ENCODE results near the gene TACC2.

Gene TACC2

DNA sequence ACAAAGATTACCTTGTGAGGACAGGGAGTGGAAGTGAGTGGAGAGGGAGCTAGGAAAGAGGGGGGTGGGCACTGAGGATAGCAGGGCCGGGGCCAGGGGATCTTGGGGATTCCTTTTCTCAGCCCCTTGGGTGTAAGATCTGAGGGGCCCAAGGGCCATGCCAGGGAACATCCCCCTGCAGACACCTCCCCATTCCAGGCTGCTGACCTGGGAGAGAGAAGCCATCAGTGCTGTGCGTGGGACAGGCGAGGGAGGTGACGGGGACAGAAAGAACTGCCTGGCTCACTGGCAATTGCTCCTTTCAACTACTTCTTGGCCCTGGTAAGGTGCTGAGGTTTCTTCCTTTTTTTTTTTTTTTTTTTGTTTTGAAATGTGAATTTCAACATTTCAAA lies 270.1 kb downstream of the TACC2 start:
- H3K9ac ChIP-seq (ENCODE audit: low read depth, low read length): no peak overlapping the region
- H3K27me3 ChIP-seq (ENCODE audit: insufficient read depth, low read length): no peaks in the 10 kb centered on the region
- peaks cover 42% of the 10 kb centered on the region; the same call in 1 of the 2 replicates for H3K36me3 ChIP-seq (ENCODE audit: insufficient read depth, low read depth, low read length)
- H3K4me3 ChIP-seq (ENCODE audit: low read length): no peak overlapping the region
- peaks cover 17% of the 10 kb centered on the region for H3K9me3 ChIP-seq (ENCODE audit: insufficient read depth, low read depth, low read length)
- H3K27ac ChIP-seq (ENCODE audit: low read length): no peak overlapping the region
- H3K4me1 ChIP-seq (ENCODE audit: insufficient read depth, low read length): peaks cover 11% of the 10 kb centered on the region; the same call in 1 of the 2 replicates

DNA sequence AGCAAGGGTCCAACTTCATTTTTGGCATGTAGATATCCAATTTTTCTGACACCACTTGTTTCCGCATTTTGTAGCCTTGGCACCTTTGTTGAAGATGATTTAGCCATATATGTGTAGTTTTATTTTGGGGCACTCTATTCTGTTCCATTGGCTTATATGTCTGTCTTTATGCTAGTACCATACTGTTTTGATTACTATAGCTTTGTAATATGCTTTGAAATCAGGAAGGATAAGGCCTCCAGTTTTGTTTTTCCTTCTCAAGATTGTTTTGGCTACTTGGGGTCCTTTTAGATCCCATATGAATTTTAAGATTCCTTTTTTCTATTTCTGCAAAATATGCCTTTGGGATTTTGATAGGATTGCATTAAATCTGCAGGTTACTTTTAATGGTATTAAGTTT lies 272.6 kb downstream of the TACC2 start:
- Histone ChIP-seq H3K36me3 (ENCODE audit: insufficient read depth, low read depth, low read length) (peaks cover 24% of the 10 kb centered on the region; the same call in 1 of the 2 replicates), H3K9ac (ENCODE audit: low read depth, low read length) (no peak overlapping the region), H3K4me1 (ENCODE audit: insufficient read depth, low read length) (peaks cover 11% of the 10 kb centered on the region; the same call in 1 of the 2 replicates), H3K27ac (ENCODE audit: low read length) (no peak overlapping the region), H3K4me3 (ENCODE audit: low read length) (no peak overlapping the region), H3K9me3 (ENCODE audit: insufficient read depth, low read depth, low read length) (peaks cover 17% of the 10 kb centered on the region), H3K27me3 (ENCODE audit: insufficient read depth, low read length) (no peaks in the 10 kb centered on the region)

DNA sequence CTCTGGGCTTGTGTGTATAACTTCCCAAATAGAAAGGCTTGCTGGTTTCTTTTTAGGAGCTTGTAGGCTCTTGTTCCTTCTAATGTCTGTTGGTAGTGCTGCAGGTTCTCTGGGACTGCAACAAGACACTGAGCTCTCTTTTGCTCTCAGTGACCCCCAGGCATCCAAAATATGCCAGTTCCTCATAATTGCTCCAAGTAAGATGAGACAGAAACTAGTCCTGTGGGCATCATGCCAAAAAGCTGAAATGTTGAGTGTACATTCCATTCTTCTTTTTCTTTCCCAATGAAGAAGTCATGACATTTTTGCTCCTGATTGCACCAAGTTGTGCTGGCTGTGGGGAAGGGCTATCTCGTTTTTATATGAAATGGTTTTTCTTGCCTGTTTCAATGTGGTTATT lies 275.0 kb downstream of the TACC2 start:
- H3K27me3 ChIP-seq (ENCODE audit: insufficient read depth, low read length): no peaks in the 10 kb centered on the region
- peaks cover 2% of the 10 kb centered on the region; the same call in 1 of the 2 replicates for H3K4me1 ChIP-seq (ENCODE audit: insufficient read depth, low read length)
- peaks cover 17% of the 10 kb centered on the region for H3K9me3 ChIP-seq (ENCODE audit: insufficient read depth, low read depth, low read length)
- H3K27ac ChIP-seq (ENCODE audit: low read length): no peak overlapping the region
- H3K4me3 ChIP-seq (ENCODE audit: low read length): no peak overlapping the region
- peaks cover 17% of the 10 kb centered on the region; the same call in 1 of the 2 replicates for H3K36me3 ChIP-seq (ENCODE audit: insufficient read depth, low read depth, low read length)
- no peak overlapping the region for H3K9ac ChIP-seq (ENCODE audit: low read depth, low read length)

DNA sequence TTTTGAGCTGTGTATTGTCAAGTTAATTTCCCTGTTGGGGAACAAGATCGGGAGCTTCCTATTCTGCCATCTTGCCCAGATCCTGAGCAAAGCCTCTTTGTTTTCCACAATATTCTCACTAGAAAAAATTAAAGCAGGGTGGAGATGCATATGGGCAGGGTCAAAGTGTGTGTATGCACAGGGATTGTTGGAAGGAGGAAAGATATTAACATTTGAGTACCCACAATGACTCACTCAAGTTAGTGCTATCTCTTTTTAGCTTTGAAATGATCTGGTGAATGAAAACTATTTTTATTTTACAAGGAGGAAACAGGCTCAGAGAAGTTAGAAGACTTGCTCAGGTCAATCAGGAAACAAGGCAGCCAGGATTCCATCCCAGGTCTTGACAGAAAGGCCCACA lies 275.5 kb downstream of the TACC2 start:
- Histone ChIP-seq H3K4me3 (ENCODE audit: low read length) (no peak overlapping the region), H3K4me1 (ENCODE audit: insufficient read depth, low read length) (no peaks in the 10 kb centered on the region), H3K9ac (ENCODE audit: low read depth, low read length) (no peak overlapping the region), H3K27me3 (ENCODE audit: insufficient read depth, low read length) (no peaks in the 10 kb centered on the region), H3K9me3 (ENCODE audit: insufficient read depth, low read depth, low read length) (peaks cover 17% of the 10 kb centered on the region), H3K27ac (ENCODE audit: low read length) (no peak overlapping the region), H3K36me3 (ENCODE audit: insufficient read depth, low read depth, low read length) (peaks cover 17% of the 10 kb centered on the region; the same call in 1 of the 2 replicates)

DNA sequence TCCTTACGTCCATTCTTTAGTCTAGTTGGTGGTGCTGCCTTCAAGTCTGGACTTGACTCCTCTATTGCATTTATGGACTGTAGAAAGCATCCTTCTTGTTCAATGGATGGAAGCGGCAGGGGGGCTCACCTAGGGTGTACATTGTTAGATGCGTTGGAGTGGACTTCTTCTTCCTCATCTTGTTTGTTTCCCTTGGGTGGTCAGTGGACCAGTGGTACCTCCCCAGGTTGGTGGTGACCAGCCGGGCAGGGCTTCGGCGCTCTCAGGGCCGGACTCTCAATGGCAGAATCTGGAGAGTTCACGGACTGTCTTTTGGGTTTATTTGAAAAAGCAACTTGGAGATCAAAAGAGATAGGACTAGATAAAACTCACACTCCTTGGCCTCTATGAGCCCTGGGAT lies 276.0 kb downstream of the TACC2 start:
- no peak overlapping the region for H3K9ac ChIP-seq (ENCODE audit: low read depth, low read length)
- peaks cover 13% of the 10 kb centered on the region; the same call in 1 of the 2 replicates for H3K36me3 ChIP-seq (ENCODE audit: insufficient read depth, low read depth, low read length)
- H3K27ac ChIP-seq (ENCODE audit: low read length): no peak overlapping the region
- H3K4me1 ChIP-seq (ENCODE audit: insufficient read depth, low read length): no peaks in the 10 kb centered on the region
- no peak overlapping the region for H3K4me3 ChIP-seq (ENCODE audit: low read length)
- H3K27me3 ChIP-seq (ENCODE audit: insufficient read depth, low read length): no peaks in the 10 kb centered on the region
- H3K9me3 ChIP-seq (ENCODE audit: insufficient read depth, low read depth, low read length): peaks cover 17% of the 10 kb centered on the region

DNA sequence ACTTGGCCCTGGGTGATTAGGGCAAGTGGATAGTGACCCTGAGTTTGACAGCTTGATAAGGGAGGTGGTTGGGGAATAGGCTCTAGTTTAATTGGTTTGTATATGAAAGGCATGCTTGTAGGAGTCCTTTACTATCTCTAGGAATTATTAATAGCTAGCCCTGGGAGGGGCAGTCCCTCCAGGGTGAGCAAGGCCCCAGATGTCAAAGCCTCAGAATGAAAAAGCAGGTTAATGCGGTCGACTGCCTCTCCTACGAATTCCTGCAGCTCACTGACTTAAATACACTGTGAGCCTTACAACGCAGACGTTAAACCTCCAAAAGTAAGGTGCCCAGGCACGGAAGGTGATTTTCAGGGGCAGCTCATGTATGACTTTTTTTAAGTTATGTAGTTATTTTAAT lies 276.9 kb downstream of the TACC2 start:
- Histone ChIP-seq H3K9ac (ENCODE audit: low read depth, low read length) (no peak overlapping the region), H3K27ac (ENCODE audit: low read length) (no peak overlapping the region), H3K4me1 (ENCODE audit: insufficient read depth, low read length) (no peaks in the 10 kb centered on the region), H3K4me3 (ENCODE audit: low read length) (no peak overlapping the region), H3K36me3 (ENCODE audit: insufficient read depth, low read depth, low read length) (peaks cover 9% of the 10 kb centered on the region; the same call in 1 of the 2 replicates), H3K27me3 (ENCODE audit: insufficient read depth, low read length) (no peaks in the 10 kb centered on the region), H3K9me3 (ENCODE audit: insufficient read depth, low read depth, low read length) (peaks cover 17% of the 10 kb centered on the region)

DNA sequence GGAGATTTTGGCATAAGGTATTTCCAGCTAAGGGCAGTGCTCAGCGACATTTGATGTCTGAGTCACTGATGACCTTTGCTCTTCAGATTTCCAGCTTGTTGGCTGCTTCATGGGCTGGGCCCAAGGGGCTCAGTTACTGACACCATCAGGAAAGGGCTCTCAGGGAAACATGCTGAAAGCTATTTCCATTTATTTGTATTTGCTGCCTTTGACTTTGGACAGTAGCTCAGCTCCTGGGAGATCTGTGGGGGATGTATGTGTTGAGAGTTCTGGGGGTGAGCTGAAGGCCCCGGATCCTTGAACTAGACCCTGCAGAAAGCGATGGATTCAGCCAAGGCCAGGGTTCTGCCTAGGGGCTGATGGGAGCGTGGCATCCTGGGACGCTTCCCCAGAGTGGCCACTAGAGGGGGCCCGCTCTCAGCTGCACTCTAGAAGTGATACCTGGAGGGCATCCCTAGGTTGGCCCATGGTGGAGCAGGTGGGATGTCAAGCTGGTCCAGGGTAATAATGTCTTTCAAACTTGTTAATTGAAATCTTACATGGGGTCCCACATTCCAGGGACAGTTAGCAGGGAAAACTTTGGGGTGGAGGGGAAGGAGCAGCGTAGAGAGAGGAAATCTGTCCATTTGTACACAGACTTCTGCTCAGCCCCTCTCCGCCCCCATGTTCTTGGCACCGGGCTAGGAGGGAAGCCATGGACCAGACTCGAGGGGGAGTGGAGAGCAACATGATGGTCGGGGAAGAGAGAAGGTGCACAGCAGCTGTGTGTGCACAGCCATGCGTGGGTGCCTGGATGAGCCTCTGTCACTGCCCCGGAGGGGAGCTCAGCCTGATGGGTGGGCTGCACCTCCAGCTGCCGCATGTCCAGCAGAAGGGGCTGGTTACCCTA lies 279.1 kb downstream of the TACC2 start:
- Histone ChIP-seq H3K9ac (ENCODE audit: low read depth, low read length) (no peak overlapping the region), H3K9me3 (ENCODE audit: insufficient read depth, low read depth, low read length) (0 out of 2 replicates have a peak, but pooled peaks cover 2% of the 10 kb centered on the region), H3K27ac (ENCODE audit: low read length) (no peak overlapping the region), H3K4me3 (ENCODE audit: low read length) (no peak overlapping the region), H3K4me1 (ENCODE audit: insufficient read depth, low read length) (no peaks in the 10 kb centered on the region), H3K36me3 (ENCODE audit: insufficient read depth, low read depth, low read length) (peaks cover 4% of the 10 kb centered on the region; the same call in 1 of the 2 replicates), H3K27me3 (ENCODE audit: insufficient read depth, low read length) (no peaks in the 10 kb centered on the region)

DNA sequence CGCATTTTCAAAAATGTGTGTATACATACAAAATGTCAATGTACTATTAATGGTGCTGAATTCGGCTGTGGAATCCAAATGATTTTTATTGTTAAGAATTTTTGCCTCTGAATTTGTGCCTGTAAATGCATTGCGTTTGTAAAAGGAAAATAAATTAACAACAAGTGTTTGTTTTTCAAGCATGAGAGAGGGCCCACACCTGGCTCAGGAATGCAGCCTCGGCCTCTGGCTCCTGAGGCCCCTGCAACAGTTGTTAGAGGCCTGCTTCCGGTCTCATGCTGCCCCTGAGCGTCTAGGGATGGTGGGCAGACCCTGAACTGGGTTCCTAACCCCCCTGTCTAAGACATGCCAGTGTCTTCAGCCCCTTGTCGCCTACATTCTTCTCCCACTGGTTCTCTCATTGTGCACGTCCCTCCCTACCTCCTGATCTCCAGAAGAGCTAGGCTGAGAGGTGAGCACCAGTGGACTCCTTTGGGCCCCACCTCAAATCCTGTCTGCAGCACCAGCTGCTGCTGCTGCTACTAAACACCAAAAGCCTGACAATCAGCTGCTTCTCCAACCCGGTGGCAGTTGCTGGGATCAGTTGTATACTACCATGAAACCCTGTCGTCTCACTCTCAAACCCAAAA lies 280.2 kb downstream of the TACC2 start:
- no peaks in the 10 kb centered on the region for H3K4me1 ChIP-seq (ENCODE audit: insufficient read depth, low read length)
- no peaks in the 10 kb centered on the region for H3K27me3 ChIP-seq (ENCODE audit: insufficient read depth, low read length)
- H3K4me3 ChIP-seq (ENCODE audit: low read length): no peak overlapping the region
- H3K9me3 ChIP-seq (ENCODE audit: insufficient read depth, low read depth, low read length): no peaks in the 10 kb centered on the region
- no peak overlapping the region for H3K27ac ChIP-seq (ENCODE audit: low read length)
- H3K36me3 ChIP-seq (ENCODE audit: insufficient read depth, low read depth, low read length): peaks cover 4% of the 10 kb centered on the region; the same call in 1 of the 2 replicates
- H3K9ac ChIP-seq (ENCODE audit: low read depth, low read length): no peak overlapping the region

DNA sequence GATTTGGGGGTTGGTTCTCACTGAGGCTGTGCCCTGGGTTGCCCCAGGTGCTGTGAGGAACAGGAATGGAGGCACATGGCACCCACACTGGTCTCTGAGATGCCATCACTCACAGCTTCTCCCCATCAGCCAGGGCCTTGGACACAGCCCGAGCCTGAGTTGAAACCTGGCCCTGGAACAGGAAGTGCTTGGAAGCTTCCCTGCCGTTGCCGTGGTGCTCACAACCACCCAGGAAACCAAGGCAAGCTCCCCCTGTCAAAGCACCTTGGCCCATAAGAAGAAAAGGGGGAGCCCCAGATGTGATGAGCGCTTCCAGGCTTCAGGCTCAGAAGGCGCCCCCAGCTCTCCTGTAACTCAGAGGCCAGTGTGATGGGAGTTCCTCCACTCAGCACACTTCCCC lies 282.1 kb downstream of the TACC2 start, which contains the start of gene BTBD16:
Gene BTBD16, plus strand, starts transcription at position 221 of the 400 bp plus-strand sequence. CDS start 3,786 bp downstream, outside the sequence.
- no peak within 1 kb of the TSS for H3K4me3 ChIP-seq (ENCODE audit: low read length)
- H3K27ac ChIP-seq (ENCODE audit: low read length): no peak within 1 kb of the TSS
- H3K4me1 ChIP-seq (ENCODE audit: insufficient read depth, low read length): no peaks in the 10 kb centered on the region
- no peaks in the 10 kb centered on the region for H3K27me3 ChIP-seq (ENCODE audit: insufficient read depth, low read length)
- peaks cover 4% of the 10 kb centered on the region; the same call in 1 of the 2 replicates for H3K36me3 ChIP-seq (ENCODE audit: insufficient read depth, low read depth, low read length)
- no peaks in the 10 kb centered on the region for H3K9me3 ChIP-seq (ENCODE audit: insufficient read depth, low read depth, low read length)
- H3K9ac ChIP-seq (ENCODE audit: low read depth, low read length): no peak within 1 kb of the TSS

DNA sequence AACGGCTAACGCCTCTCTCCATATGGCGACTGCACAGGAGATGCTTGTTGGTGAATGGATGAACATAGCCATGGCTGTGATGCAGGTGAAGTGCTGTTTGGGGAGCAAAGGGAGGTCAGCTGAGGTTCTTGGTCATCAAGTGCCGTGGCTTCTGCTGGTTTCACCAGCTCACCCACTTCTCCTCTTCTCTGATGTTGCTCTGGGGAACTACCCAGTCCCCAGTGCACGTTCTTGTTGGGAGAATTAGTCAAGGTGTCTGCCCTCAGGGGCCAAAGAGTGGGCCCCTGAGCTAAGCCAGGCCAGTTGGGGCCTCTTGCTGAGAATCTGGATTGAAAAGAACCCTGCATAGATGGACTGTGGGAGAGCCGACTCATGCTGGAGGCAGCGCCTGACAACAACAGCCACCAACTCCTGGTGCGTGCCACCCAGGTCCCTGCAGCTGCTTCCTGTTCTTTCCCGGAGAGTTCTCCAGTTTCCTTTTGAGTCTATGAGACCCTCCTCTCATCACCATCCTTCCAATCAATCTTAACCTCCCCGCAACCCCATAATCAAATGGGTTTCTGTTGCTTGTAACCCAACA lies 285.1 kb downstream of the TACC2 start:
- H3K9ac ChIP-seq (ENCODE audit: low read depth, low read length): no peak overlapping the region
- H3K27me3 ChIP-seq (ENCODE audit: insufficient read depth, low read length): no peaks in the 10 kb centered on the region
- H3K27ac ChIP-seq (ENCODE audit: low read length): no peak overlapping the region
- no peaks in the 10 kb centered on the region for H3K9me3 ChIP-seq (ENCODE audit: insufficient read depth, low read depth, low read length)
- no peaks in the 10 kb centered on the region for H3K36me3 ChIP-seq (ENCODE audit: insufficient read depth, low read depth, low read length)
- no peaks in the 10 kb centered on the region for H3K4me1 ChIP-seq (ENCODE audit: insufficient read depth, low read length)
- H3K4me3 ChIP-seq (ENCODE audit: low read length): no peak overlapping the region

DNA sequence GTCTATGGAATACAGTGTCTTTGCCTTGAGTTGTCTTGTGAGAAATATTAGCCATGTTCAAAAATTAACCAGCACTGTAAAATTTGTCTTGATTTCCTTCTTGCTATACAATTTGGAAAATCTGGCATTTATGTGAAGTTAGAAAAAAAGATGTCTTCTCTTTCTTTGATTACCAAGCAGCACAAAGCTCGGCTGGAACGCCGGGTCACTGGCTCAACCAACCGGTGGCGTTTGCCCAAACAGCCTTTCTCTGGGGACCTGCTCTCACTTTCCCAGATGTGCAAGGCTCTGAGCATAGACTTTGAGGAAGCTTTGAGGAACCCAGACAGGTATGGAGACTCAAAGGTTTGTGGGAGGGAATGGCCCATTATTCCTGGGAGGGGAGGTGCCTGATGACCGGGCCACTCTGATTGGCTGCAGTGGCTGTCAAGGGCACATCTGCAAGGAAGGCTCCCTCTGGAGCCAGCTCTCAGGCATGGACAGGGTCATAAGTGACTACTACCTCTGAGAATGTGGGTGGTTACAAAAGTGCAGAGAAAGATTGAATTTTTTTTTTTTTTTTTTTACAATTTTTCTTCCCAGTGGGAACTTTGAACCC lies 287.7 kb downstream of the TACC2 start:
- Histone ChIP-seq H3K36me3 (ENCODE audit: insufficient read depth, low read depth, low read length) (no peaks in the 10 kb centered on the region), H3K9ac (ENCODE audit: low read depth, low read length) (no peak overlapping the region), H3K9me3 (ENCODE audit: insufficient read depth, low read depth, low read length) (no peaks in the 10 kb centered on the region), H3K4me1 (ENCODE audit: insufficient read depth, low read length) (no peaks in the 10 kb centered on the region), H3K4me3 (ENCODE audit: low read length) (no peak overlapping the region), H3K27me3 (ENCODE audit: insufficient read depth, low read length) (no peaks in the 10 kb centered on the region), H3K27ac (ENCODE audit: low read length) (no peak overlapping the region)
